ENCODE measurements around the gene INTS7.

GRCh38 chr1:211915924-211916323, 119.4 kb downstream of the INTS7 start:
- TF ChIP-seq EZH2 (IDR thresholded peaks at IDR 0.05), result no peak
- no peak for TF ChIP-seq POLR2AphosphoS5 (IDR thresholded peaks at IDR 0.05; ENCODE audit: borderline replicate concordance, low read depth, low read length)
